WTC11 (cell line): ENCODE measurements around the gene IRF2. TPM values are rescaled to one million over a fixed set of nuclear protein-coding genes. Genes with fewer than 3 reads are reported as not detected.
A peak's percentile ranks its signal among the peaks of the same experiment; 100 is the strongest.

ENCODE experiments used
- ATAC-seq: fragments of 200-7000 bp; cut with Tn5 transposase; 2 replicates; pipeline ENCODE4 v1.10.0; 2021; ENCODE audit warnings: mild to moderate bottlenecking, moderate library complexity
- CTCF ChIA-PET: fragments of 300-600 bp; sonication (Branson Sonifier 250); formaldehyde crosslinking; loops from one replicate; lab custom pipeline; 2021; ENCODE audit warnings: antibody characterized with exemption; lab: Charles Lee
- POLR2A ChIA-PET: fragments of 350-600 bp; sonication (Branson Sonifier 250); formaldehyde crosslinking; loops from one replicate; lab custom pipeline; 2021; ENCODE audit warnings: antibody characterized with exemption; lab: Charles Lee
- DNase-seq: peaks from one replicate; pipeline ENCODE4 v3.0.0; 2021; ENCODE audit warnings: low spot score
- H3K27ac Mint-ChIP-seq: 2 replicates; pipeline ENCODE4 v1.8.0; 2021; ENCODE audit warnings: mixed read lengths
- H3K27me3 Mint-ChIP-seq: 2 replicates; pipeline ENCODE4 v1.8.0; 2021; ENCODE audit warnings: low read depth, mild to moderate bottlenecking, moderate library complexity, mixed read lengths
- H3K36me3 Mint-ChIP-seq: 2 replicates; pipeline ENCODE4 v1.8.0; 2021; ENCODE audit warnings: mixed read lengths
- H3K4me1 Mint-ChIP-seq: 2 replicates; pipeline ENCODE4 v1.8.0; 2022; ENCODE audit warnings: mixed read lengths
- H3K4me3 Mint-ChIP-seq: 2 replicates; pipeline ENCODE4 v1.8.0; 2021; ENCODE audit warnings: mild to moderate bottlenecking, moderate library complexity, mixed read lengths
- H3K9me3 Mint-ChIP-seq: 2 replicates; pipeline ENCODE4 v1.8.0; 2021; ENCODE audit warnings: mixed read lengths
- ATF1 ChIP-seq: sonication (generic); formaldehyde crosslinking; IDR thresholded peaks from 2 replicates; pipeline ENCODE4 v1.8.1; 2023; ENCODE audit warnings: mild to moderate bottlenecking, moderate library complexity, missing genetic modification reagents
- CDX4 ChIP-seq: fragments of 250-450 bp; sonication (Bioruptor Pico); IDR thresholded peaks from 2 replicates; pipeline ENCODE4 v1.9.0; 2021; ENCODE audit warnings: moderate library complexity, mild to moderate bottlenecking, inconsistent platforms, borderline replicate concordance
- E2F4 ChIP-seq: sonication (generic); formaldehyde crosslinking; IDR thresholded peaks from 2 replicates; pipeline ENCODE4 v1.8.1; 2022; ENCODE audit warnings: low read depth, mild to moderate bottlenecking, moderate library complexity, missing genetic modification reagents, borderline replicate concordance
- ERG ChIP-seq: fragments of 250-450 bp; sonication (Bioruptor Pico); IDR thresholded peaks from 2 replicates; pipeline ENCODE4 v1.8.0; 2021; ENCODE audit warnings: mild to moderate bottlenecking
- FOXP4 ChIP-seq: sonication (generic); formaldehyde crosslinking; IDR thresholded peaks from 2 replicates; pipeline ENCODE4 v1.8.0; 2022; ENCODE audit warnings: mild to moderate bottlenecking, missing genetic modification reagents
- GRHL2 ChIP-seq: fragments of 250-450 bp; sonication (Bioruptor Pico); IDR thresholded peaks from 2 replicates; pipeline ENCODE4 v1.8.0; 2022; ENCODE audit warnings: mild to moderate bottlenecking, moderate library complexity; ENCODE audit not compliant: insufficient replicate concordance, severe bottlenecking
- MLX ChIP-seq: sonication (generic); formaldehyde crosslinking; IDR thresholded peaks from 2 replicates; pipeline ENCODE4 v1.8.1; 2023; ENCODE audit warnings: mild to moderate bottlenecking, missing genetic modification reagents, moderate library complexity
- MXD4 ChIP-seq: fragments of 250-450 bp; sonication (Bioruptor Pico); IDR thresholded peaks from 2 replicates; pipeline ENCODE4 v1.8.0; 2021; ENCODE audit warnings: mild to moderate bottlenecking, moderate library complexity, borderline replicate concordance
- NR1H2 ChIP-seq: sonication (generic); formaldehyde crosslinking; IDR thresholded peaks from 2 replicates; pipeline ENCODE4 v1.9.0; 2021; ENCODE audit warnings: mild to moderate bottlenecking, moderate library complexity, missing genetic modification reagents
- SOX15 ChIP-seq: fragments of 250-450 bp; sonication (Bioruptor Pico); IDR thresholded peaks from 2 replicates; pipeline ENCODE4 v1.9.0; 2021; ENCODE audit warnings: mild to moderate bottlenecking
- USF1 ChIP-seq: sonication (generic); formaldehyde crosslinking; IDR thresholded peaks from 2 replicates; pipeline ENCODE4 v1.8.0; 2022; ENCODE audit warnings: mild to moderate bottlenecking, missing genetic modification reagents
- ZNF138 ChIP-seq: sonication (generic); formaldehyde crosslinking; conservative IDR thresholded peaks from 2 replicates; pipeline ENCODE4 v1.8.1; 2022; ENCODE audit warnings: mild to moderate bottlenecking, moderate library complexity, missing genetic modification reagents
- ZNF219 ChIP-seq: sonication (generic); formaldehyde crosslinking; IDR thresholded peaks from 2 replicates; pipeline ENCODE4 v1.8.0; 2023; ENCODE audit warnings: missing genetic modification reagents, mild to moderate bottlenecking, borderline replicate concordance
- ZNF423 ChIP-seq: fragments of 250-450 bp; sonication (Bioruptor Pico); IDR thresholded peaks from 2 replicates; pipeline ENCODE4 v2.1.2; 2022; ENCODE audit warnings: mild to moderate bottlenecking, moderate library complexity
- ZNF512 ChIP-seq: sonication (generic); formaldehyde crosslinking; IDR thresholded peaks from 2 replicates; pipeline ENCODE4 v1.8.1; 2022; ENCODE audit warnings: missing genetic modification reagents, borderline replicate concordance
- total RNA-seq: library from RNA; stranded (reverse); gene quantifications from 3 replicates; pipeline ENCODE4 v1.2.3, GENCODE V29; 2021
- TF ChIP-seq, protein P1 (sequence below): sonication (generic); formaldehyde crosslinking; IDR thresholded peaks from 2 replicates; pipeline ENCODE4 v1.8.1; 2023; ENCODE audit warnings: mild to moderate bottlenecking, missing genetic modification reagents
- TF ChIP-seq, protein P2 (sequence below): sonication (generic); formaldehyde crosslinking; conservative IDR thresholded peaks from 2 replicates; pipeline ENCODE4 v1.8.1; 2022; ENCODE audit warnings: mild to moderate bottlenecking, missing genetic modification reagents
- TF ChIP-seq, protein P3 (sequence below): fragments of 250-450 bp; sonication (Bioruptor Pico); conservative IDR thresholded peaks from 2 replicates; pipeline ENCODE4 v1.9.0; 2021; ENCODE audit warnings: mild to moderate bottlenecking

The IRF2 gene
- total RNA-seq, 1 experiment from 2014 or later, result 11.8 TPM

- TF ChIP-seq ZNF512, result no peak
- no peak for TF ChIP-seq CDX4
- no peak for TF ChIP-seq ZNF138 (CRISPR knock-in tag)
- TF ChIP-seq, all 79 proteins: peak for 0
These were observed 129.9 kb downstream of the IRF2 start (continued) for GRCh38 chr4:184344435-184344834.

- peak overlapping the region; percentile 86 for H3K4me3 Mint-ChIP-seq
- POLR2A ChIA-PET, result interaction anchor here (0.6 to 1.5 kb wide), 4 partner anchors 23 to 390 kb away, joined by 3 to 7 read pairs (median 4); partner anchors contain the start of gene CENPU
- H3K36me3 Mint-ChIP-seq, result no peaks in the 10 kb centered on the region
- peak; percentile 64 for DNase-seq
- H3K9me3 Mint-ChIP-seq, result peaks cover 2% of the 10 kb centered on the region; the same call in 1 of the 2 replicates
- peak overlapping the region; percentile 94 for H3K27ac Mint-ChIP-seq
- H3K27me3 Mint-ChIP-seq, result no peaks in the 10 kb centered on the region
- ATAC-seq, result peak; percentile 89
- H3K4me1 Mint-ChIP-seq, result peaks cover 35% of the 10 kb centered on the region
- CTCF ChIA-PET, result interaction anchor here (1.0 kb wide), 1 partner anchor 80 kb away, joined by 7 read pairs; no protein-coding TSS in a partner anchor
- TF ChIP-seq NR1H2 (CRISPR knock-in tag) (no peak), ATF1 (CRISPR knock-in tag) (no peak), ZNF423 (CRISPR knock-in tag) (no peak), FOXP4 (CRISPR knock-in tag) (no peak), USF1 (no peak), ZNF138 (CRISPR knock-in tag) (no peak), MLX (CRISPR knock-in tag) (no peak), MXD4 (CRISPR knock-in tag) (no peak), GRHL2 (CRISPR knock-in tag) (no peak), E2F4 (no peak), SOX15 (no peak), ERG (CRISPR knock-in tag) (no peak), CDX4 (no peak), ZNF219 (CRISPR knock-in tag) (no peak)
- TF ChIP-seq, protein P1, sequence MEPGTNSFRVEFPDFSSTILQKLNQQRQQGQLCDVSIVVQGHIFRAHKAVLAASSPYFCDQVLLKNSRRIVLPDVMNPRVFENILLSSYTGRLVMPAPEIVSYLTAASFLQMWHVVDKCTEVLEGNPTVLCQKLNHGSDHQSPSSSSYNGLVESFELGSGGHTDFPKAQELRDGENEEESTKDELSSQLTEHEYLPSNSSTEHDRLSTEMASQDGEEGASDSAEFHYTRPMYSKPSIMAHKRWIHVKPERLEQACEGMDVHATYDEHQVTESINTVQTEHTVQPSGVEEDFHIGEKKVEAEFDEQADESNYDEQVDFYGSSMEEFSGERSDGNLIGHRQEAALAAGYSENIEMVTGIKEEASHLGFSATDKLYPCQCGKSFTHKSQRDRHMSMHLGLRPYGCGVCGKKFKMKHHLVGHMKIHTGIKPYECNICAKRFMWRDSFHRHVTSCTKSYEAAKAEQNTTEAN (CRISPR knock-in tag), result no peak
- TF ChIP-seq, protein P2, sequence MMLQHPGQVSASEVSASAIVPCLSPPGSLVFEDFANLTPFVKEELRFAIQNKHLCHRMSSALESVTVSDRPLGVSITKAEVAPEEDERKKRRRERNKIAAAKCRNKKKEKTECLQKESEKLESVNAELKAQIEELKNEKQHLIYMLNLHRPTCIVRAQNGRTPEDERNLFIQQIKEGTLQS (CRISPR knock-in tag), result no peak
- TF ChIP-seq, protein P3, sequence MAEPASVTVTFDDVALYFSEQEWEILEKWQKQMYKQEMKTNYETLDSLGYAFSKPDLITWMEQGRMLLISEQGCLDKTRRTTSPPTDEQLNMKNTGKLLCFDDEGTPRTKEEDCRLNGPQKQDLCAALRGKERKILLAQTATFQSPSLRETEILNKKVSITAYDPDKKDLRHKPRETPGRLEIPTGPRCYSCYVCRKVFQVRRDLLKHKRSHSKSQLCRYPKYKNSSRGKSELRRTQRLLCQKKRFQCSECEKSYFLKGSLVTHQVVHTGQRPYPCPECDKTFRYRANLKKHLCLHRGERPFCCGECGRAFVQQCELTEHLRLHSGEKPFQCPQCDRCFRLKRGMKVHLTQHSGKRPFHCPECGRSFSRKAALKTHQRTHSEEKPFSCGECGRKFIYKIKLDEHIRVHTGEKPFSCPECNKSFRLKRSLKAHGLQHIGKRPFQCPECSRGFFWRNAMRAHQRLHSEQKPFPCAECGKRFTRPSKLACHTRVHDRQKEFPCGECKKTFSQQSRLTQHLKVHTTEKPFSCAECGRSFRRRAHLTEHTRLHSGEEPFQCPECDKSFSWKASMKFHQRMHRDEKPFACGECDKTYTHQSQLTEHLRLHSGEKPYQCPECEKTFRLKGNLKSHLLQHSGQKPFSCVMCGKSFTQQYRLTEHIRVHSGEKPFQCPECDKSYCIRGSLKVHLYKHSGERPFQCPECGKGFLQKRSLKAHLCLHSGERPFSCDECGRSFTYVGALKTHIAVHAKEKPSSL (CRISPR knock-in tag), result no peak
These were observed 130.7 kb downstream of the IRF2 start for GRCh38 chr4:184343502-184344177.
